LNCaP clone FGC (cell line): ENCODE measurements around the gene CLDN11.

Experiments
- DNase-seq: peaks from one replicate; pipeline ENCODE4 v3.0.0-alpha.2; 2011; ENCODE audit warnings: low read depth
- H3K4me3 ChIP-seq: 2 replicates; pipeline ENCODE4 v1.5.1; 2011; ENCODE audit warnings: mild to moderate bottlenecking, low read depth, low read length, control low read depth
- CTCF ChIP-seq: IDR thresholded peaks from 2 replicates; pipeline ENCODE4 v1.5.1; 2012; ENCODE audit warnings: mild to moderate bottlenecking; ENCODE audit not compliant: control insufficient read depth, insufficient read depth; ENCODE audit errors: extremely low read depth

CLDN11 gene

GRCh38 chr3:170418422-170419398 is at the start of gene CLDN11:
Gene CLDN11 (plus strand): TSS chr3:170418868. CDS start chr3:170419067, 199 bp downstream.
- H3K4me3 ChIP-seq: no peak within 1 kb of the TSS
- DNase-seq: no peak
- no peak for TF ChIP-seq CTCF

- no peak for DNase-seq
- TF ChIP-seq CTCF: no peak
- no peak overlapping the region for H3K4me3 ChIP-seq
Measured at GRCh38 chr3:170368921-170369320, 49.7 kb upstream of the CLDN11 start.

GRCh38 chr3:170372190-170372879 is 46.3 kb upstream of the CLDN11 start:
- no peak for TF ChIP-seq CTCF
- DNase-seq: no peak

DNA sequence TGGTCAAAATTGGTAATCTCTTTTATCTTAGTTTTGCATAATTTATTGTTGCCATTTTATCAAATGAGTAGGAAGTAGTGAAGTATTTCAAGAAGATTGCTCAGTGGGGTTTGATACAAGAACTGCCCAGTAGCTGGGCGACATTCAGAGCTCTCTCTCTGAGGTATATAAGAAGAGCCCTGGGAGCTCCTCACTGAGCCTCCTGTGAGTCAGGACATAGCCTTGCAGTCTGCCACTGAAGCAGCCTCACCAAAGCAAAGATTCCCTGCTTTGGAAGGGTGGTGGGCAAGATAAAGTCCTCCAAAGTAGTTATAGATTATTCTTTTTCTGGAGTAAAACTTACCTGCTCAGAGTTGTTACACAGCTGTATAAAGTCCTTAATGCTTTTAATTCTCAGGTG is 35.1 kb upstream of the CLDN11 start:
- no peak for TF ChIP-seq CTCF
- H3K4me3 ChIP-seq: no peak overlapping the region
- DNase-seq: no peak

More at GRCh38 chr3:170372190-170372879, 46.3 kb upstream of the CLDN11 start:
- no peak overlapping the region for H3K4me3 ChIP-seq

- no peak overlapping the region for H3K4me3 ChIP-seq
- DNase-seq: no peak
- TF ChIP-seq CTCF: no peak
Measured at GRCh38 chr3:170386468-170386867, 32.2 kb upstream of the CLDN11 start.

DNA sequence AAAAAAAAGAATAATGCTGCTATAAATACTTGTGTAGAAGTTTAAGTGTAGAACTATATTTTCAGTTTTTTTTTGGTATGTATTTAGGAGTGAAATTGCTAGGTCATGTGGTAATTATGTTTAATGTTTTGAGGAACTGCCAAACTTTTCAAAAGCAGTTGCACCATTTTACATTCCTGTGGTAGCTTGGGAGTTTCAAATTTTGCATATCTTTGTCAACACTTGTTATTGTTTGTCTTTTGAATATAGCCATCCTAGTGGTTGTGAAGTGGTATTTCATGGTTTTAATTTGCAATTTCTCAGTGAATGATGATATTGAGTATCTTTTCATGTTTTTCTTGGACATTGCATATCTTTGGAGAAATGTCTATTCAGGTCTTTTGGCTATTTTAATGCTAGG is 30.7 kb upstream of the CLDN11 start:
- no peak for TF ChIP-seq CTCF
- H3K4me3 ChIP-seq: no peak overlapping the region
- no peak for DNase-seq
